Kidney (tissue), 14 donors: ENCODE measurements around the gene CNFN. TPM values are rescaled to one million over a fixed set of nuclear protein-coding genes. Genes with fewer than 3 reads are reported as not detected.

Experiments used
- DNase-seq, 5 donors: peaks; one replicate each; pipeline ENCODE4 v3.0.0-alpha.2; 2013 to 2020
- FAIRE-seq: peaks from 2 replicates; lab custom pipeline; 2012; peaks lifted over from hg19 to GRCh38; lab: Jason Lieb, UNC
- H3K27ac ChIP-seq, 2 donors: one replicate each; pipeline ENCODE4 v1.7.0; 2013; ENCODE audit warnings: low read depth in 2 of 2, low read length in 2 of 2, inconsistent platforms in 1 of 2
- H3K27me3 ChIP-seq: one replicate; pipeline ENCODE4 v1.7.1; 2013; ENCODE audit warnings: low read length, inconsistent platforms; ENCODE audit not compliant: control insufficient read depth, insufficient read depth
- H3K36me3 ChIP-seq, 3 donors: one replicate each; pipeline versions ENCODE4 v1.7.0 to v1.7.1; 2013; ENCODE audit warnings: low read length in 3 of 3, control low read depth in 1 of 3, inconsistent platforms in 1 of 3; ENCODE audit not compliant: insufficient read depth in 3 of 3, control insufficient read depth in 2 of 3
- H3K4me1 ChIP-seq, 3 donors: one replicate each; pipeline versions ENCODE4 v1.7.0 to v1.7.1; 2013; ENCODE audit warnings: low read length in 3 of 3, inconsistent platforms in 1 of 3, low read depth in 1 of 3; ENCODE audit not compliant: control insufficient read depth in 2 of 3, insufficient read depth in 2 of 3
- H3K4me3 ChIP-seq, 3 donors: one replicate each; pipeline versions ENCODE4 v1.7.0 to v1.8.1; 2013; ENCODE audit warnings: low read length in 3 of 3, control low read depth in 1 of 3, inconsistent platforms in 1 of 3
- H3K9ac ChIP-seq, 3 donors: one replicate each; pipeline versions ENCODE4 v1.7.0 to v1.7.1; 2013; ENCODE audit warnings: low read length in 3 of 3, control low read depth in 1 of 3, inconsistent platforms in 1 of 3
- H3K9me3 ChIP-seq, 3 donors: one replicate each; pipeline versions ENCODE4 v1.7.0 to v1.7.1; 2013; ENCODE audit warnings: low read length in 3 of 3, control low read depth in 1 of 3, inconsistent platforms in 1 of 3; ENCODE audit not compliant: control insufficient read depth in 2 of 3, insufficient read depth in 1 of 3
- CTCF ChIP-seq: IDR thresholded peaks from 3 replicates; pipeline ENCODE4 v1.5.1; 2012; ENCODE audit warnings: mild to moderate bottlenecking, moderate library complexity, borderline replicate concordance; ENCODE audit not compliant: insufficient read depth; ENCODE audit errors: extremely low read depth
- intact Hi-C: fragments of 100-400 bp; cut with DNase I; formaldehyde crosslinking; loops from one replicate; pipeline ENCODE4 v1.11.1; 2022
- polyA plus RNA-seq: library from polyadenylated mRNA; stranded (reverse); fragments of 350-450 nt; fragmentation: Illumina TruSeq; extraction: RNeasy Lipid Tissue Mini Kit (QIAGEN cat#74804); gene quantifications from one replicate; pipeline ENCODE4 v1.2.3, GENCODE V29; 2014; ENCODE audit warnings: low read depth, low replicate concordance; ENCODE audit not compliant: insufficient read depth
- total RNA-seq: library from RNA; stranded (reverse); fragmentation: NEBNext Ultra II Directional; extraction: Animal tissue kit (Norgen Biotek cat#: 25700); gene quantifications from one replicate; pipeline ENCODE4 v1.2.1, GENCODE V29; 2021
- donor health status: control.
- donor health status: control.
- donor health status: control.
- donor health status: control.
- donor health status: control.
- donor health status: DM: yes; HTN: yes; CAD: no.
- donor health status: Normal renal cell carcinoma (clear cell type).

The CNFN gene
- total and polyA plus RNA-seq, 2 donors from 2014 or later, result 2.2 to 4.9 TPM

DNA sequence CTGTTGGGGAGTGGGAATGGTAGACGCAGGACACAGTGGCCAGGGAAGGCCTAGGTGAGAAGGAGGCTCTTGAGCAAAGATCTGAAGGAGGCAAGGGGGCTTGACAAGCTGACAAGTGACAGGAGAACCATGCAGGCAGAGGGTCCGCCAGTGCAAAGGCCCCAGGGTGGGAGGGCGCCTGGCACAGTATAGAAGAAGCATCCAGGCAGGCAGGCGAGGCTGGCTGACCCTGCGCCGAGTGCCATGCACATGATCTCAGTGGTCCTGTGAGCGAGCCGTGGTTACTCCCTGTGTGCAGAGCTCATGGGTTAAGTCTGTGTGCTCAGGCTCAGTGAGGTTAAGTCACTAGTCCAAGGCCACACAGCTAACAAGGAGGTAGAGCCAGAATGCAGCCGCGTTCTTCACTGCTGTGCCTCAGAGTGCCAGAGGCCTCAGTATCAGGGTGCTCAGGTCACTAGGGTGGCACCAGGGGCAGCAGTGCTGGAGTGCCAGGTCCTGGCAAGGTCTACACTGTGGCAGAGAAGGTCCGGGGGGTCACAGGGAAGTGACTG lies 15.2 kb downstream of the CNFN start:
- no peak overlapping the region for H3K9ac ChIP-seq
- no peak overlapping the region for H3K4me3 ChIP-seq
- H3K36me3 ChIP-seq, result no peaks in the 10 kb centered on the region
- no peak overlapping the region for H3K27ac ChIP-seq
- no peaks in the 10 kb centered on the region for H3K27me3 ChIP-seq
- H3K4me1 ChIP-seq, result no peaks in the 10 kb centered on the region
- intact Hi-C loops, result no loop called here
- no peaks in the 10 kb centered on the region for H3K9me3 ChIP-seq
- no peak for FAIRE-seq
- TF ChIP-seq CTCF, result no peak
- no peak for DNase-seq

DNA sequence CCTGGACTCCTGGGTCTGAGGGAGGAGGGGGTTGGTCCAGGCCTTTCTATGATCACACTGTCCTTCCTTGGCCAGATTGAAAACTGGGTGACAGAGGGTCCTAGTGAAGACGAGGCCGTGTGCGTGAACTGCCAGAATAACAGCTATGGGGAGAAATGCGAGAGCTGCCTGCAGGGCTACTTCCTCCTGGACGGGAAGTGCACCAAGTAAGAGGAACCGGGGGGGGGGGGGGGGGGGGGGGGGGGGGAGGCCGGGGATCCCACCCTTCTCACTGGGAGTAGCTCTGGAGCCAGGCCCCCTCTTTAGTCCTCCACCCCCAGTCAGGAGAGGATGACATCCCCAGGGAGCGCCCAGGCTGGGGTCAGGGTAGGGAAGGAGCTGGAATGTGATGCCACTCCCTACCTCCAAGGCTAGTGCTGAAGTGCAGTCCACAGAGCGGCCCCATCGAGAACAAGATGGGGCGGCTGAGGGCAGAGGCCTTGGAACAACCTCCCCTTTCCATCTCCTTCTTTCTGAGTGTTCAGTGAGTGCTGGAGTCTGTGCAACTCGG lies 19.4 kb downstream of the CNFN start:
- Histone ChIP-seq H3K9me3 (no peaks in the 10 kb centered on the region), H3K36me3 (no peaks in the 10 kb centered on the region), H3K4me1 (no peaks in the 10 kb centered on the region), H3K4me3 (no peak overlapping the region), H3K27ac (no peak overlapping the region), H3K9ac (no peak overlapping the region), H3K27me3 (no peaks in the 10 kb centered on the region)
- no peak for FAIRE-seq
- DNase-seq, result no peak
- TF ChIP-seq CTCF, result no peak
- intact Hi-C loops, result no loop called here

- DNase-seq (no peak), FAIRE-seq (no peak)
- H3K27ac ChIP-seq, result no peak overlapping the region
- H3K4me3 ChIP-seq, result no peak overlapping the region
- TF ChIP-seq CTCF, result no peak
- no peaks in the 10 kb centered on the region for H3K4me1 ChIP-seq
- no peaks in the 10 kb centered on the region for H3K9me3 ChIP-seq
- no peak overlapping the region for H3K9ac ChIP-seq
- intact Hi-C loops, result no loop called here
- H3K27me3 ChIP-seq, result no peaks in the 10 kb centered on the region
- no peaks in the 10 kb centered on the region for H3K36me3 ChIP-seq
Measured at GRCh38 chr19:42370068-42370520, 20.0 kb downstream of the CNFN start.
